IPS DF 19.7 (cell line): Measurements from ENCODE around the gene SLC12A7.

ENCODE experiments used
- DNase-seq: peaks from one replicate; pipeline ENCODE4 v3.0.0-alpha.2; 2013; ENCODE audit warnings: low read depth, low spot score

Gene SLC12A7

GRCh38 chr5:1051366-1051720 is 60.5 kb downstream of the SLC12A7 start:
- DNase-seq: no peak

GRCh38 chr5:1050423-1051365 is 61.2 kb downstream of the SLC12A7 start:
- DNase-seq: no peak

DNA sequence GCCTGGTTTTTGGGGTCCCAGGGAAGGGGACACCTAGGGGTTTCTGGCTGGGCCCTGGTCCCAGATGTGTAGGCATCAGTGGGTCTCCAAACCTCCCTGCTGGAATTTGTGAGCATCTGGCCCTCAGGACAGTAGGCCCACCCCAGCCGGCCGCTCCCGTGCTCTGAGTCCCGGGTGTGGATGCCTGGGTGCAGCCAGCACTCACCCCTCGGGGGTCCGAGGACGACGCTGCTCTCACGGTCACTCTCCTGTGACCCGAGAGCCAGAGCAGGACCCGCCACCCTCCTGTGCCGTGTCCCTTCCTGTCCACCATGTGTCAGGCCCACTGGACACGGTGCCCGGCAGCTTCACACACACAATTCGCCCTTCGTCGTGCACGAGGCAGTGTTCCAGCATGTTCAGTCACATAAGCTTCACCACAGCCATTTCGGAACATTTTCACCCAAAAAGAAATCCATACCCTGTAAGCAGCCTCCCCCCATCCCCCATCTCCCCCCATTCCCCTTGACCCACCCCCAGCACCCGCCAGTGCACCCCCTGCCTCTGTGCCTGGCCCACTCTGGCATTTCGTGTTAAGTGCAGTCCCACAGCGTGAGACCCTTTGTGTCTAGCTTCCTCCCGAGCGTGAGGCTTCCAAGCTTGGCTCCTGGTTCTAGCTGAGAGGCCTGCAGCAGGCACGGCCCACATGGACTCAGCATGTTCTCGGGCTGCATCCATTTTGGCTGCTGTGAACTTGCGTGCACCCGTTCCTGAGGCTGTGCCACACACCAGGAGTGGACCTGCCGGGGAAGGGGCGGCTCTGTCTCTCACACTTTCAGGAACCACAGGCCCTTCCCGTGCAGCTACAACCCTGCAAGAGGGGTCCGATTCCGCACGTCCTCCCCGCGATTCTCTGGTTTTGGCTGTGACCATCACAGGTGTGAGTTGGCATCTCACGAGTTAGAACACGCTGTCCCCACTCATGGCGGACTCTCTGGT is 62.7 kb downstream of the SLC12A7 start:
- no peak for DNase-seq

DNA sequence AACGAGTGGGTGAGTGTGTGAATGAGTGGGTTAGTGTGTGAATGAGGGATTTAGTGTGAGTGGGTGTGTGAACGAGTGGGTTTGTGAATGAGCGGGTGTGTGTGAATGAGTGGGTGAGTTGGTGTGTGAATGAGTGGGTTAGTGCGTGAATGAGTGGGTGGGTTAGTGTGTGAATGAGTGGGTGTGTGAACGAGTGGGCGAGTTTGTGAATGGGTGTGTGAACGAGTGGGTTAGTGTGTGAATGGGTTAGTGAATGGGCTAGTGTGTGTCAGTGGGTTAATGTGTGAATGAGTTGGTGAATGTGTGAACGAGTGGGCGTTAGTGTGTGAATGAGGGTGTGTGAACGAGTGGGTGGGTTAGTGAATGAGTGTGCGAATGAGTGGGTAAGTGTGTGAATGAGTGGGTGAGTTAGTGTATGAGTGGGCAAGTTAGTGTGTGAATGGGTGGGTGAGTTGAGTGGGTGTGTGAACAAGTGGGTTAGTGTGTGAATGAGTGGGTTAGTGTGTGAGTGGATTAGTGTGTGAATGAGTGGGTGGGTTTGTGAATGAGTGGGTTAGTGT is 63.6 kb downstream of the SLC12A7 start:
- no peak for DNase-seq

DNA sequence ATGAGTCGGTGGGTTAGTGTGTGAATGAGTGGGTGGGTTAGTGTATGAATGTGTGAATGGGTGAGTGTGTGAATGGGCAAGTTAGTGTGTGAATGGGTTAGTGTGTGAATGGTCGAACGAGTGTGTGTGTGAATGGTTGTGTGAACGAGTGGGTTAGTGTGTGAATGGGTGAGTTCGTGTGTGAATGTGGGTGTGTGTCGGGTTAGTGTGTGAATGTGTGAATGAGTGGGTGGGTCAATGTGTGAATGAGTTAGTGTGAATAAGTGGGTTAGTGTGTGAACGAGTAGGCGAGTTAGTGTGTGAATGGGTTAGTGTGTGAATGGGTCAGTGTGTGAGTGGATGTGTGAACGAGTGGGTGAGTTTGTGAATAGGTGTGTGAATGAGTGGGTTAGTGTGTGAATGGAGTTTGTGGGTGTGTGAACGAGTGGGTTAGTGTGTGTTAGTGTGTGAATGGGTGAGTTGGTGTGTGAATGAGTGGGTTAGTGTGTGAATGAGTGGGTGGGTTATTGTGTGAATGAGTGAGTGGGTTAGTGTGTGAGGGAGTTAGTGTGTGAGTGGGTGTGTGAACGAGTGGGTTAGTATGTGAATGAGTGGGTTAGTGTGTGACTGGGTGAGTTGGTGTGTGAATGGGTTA is 64.4 kb downstream of the SLC12A7 start:
- no peak for DNase-seq

- DNase-seq: no peak
Measured at GRCh38 chr5:1045960-1046560, 65.8 kb downstream of the SLC12A7 start.

- DNase-seq: no peak
Measured at GRCh38 chr5:1044117-1044516, 67.7 kb downstream of the SLC12A7 start.

GRCh38 chr5:1043327-1043726 is 68.5 kb downstream of the SLC12A7 start:
- DNase-seq: no peak

DNA sequence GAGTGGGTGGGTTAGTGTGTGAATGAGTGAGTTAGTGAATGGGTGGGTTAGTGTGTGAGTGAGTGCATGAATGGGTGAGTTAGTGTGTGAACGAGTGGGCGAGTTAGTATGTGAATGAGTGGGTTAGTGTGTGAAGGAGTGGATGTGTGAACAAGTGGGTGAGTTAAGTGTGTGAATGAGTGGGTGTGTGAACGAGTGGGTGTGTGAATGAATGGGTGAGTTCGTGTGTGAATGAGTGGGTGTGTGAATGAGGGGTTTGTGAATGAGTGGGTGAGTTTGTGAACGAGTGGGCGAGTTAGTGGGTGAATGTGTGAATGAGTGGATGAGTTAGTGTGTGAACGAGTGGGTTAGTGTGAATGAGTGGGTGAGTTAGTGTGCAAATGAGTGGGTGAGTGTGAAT is 69.2 kb downstream of the SLC12A7 start:
- no peak for DNase-seq

DNA sequence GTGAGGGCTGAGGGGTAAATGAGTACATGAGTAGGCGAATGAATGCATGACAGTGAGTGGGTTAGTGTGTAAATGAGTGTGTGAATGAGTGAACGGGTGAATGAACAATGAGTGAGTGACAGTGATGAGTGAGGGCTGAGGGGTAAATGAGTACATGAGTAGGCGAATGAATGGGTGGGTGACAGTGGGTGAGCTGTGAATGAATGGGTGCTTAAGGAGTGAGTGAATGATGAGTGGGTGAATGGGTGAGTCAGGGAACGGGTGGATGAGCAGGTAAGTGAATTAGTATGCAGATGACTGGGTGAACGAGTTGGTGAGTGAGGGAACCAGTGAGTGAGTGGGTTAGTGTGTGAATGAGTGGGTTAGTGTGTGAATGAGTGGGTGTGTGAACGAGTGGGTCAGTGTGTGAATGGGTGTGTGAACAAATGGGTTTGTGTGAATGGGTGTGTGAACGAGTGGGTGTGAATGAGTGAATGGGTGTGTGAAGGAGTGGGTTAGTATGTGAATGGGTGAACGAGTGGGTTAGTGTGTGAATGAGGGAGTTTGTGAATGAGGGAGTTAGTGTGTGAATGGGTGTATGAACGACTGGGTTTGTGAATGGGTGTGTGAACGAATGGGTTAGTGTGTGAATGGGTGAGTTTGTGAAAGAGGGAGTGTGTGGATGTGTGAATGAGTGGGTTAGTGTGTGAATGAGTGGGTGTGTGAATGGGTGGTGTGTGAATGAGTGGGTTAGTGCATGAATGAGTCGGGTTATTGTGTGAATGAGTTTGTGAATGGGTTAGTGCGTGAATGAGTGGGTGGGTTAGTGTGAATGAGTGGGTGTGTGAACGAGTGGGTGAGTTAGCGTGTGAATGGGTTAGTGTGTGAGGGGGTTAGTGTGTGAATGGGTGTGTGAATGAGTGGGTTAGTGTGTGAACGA is 70.4 kb downstream of the SLC12A7 start:
- DNase-seq: no peak

DNA sequence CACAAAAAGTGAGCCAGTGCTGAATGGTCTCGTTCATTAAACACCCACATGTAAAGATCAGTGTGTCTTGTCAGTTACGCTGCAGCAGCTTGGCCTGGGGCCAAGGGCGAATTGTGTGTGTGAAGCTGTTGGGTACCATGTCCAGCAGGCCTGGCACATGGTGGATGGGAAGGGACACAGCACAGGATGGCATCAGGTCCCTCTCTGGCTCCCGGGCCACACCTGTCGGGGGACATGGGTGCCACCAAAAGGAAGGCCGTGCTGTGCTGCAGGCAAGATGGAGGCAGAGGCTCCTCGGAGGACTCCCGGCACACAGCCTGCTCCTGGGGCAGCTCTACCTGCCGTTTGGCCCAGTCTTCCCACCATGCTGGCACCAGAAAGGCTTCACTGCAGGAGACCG is 71.3 kb downstream of the SLC12A7 start:
- no peak for DNase-seq

DNA sequence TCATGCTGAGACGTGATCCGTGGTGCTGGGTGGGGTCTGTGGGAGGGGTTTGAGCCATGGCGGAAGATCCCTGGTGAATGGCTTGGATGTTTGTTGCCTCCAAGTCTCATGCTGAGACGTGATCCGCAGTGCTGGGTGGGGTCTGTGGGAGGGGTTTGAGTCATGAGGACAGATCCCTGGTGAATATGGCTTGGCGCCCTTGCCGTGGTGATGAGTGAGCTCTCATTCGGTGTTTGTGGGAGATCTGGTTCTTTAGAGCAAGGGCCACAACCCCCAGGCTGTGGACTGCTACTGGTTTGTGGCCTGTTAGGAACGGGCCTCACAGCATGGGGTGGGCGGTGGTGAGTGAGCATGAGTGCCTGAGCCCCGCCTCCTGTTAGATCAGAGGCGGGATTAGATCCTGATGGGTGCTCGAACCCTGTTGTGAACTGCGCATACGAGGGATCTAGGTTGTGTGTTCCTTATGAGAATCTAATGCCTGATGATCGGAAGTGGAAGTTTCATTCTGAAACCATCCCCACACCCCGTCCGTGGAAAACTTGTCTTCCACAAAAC is 72.1 kb downstream of the SLC12A7 start:
- DNase-seq: no peak

DNA sequence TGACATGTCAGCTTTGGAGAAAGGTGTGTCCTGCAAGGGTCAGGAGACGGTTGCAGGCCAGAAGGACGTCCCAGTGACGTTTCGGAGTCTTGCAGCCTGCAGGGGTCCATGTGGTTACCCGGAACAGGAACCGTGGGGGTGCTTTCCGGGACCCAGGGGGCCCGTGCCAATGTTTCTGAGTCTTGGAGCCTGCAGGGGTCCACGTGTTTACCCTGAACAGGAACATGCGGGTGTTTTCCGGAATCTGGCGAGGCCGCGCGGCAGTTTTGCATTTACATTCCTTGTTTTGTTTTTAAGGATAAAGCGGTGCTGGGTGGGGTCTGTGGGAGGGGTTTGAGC is 72.7 kb downstream of the SLC12A7 start:
- no peak for DNase-seq

GRCh38 chr5:1038417-1039209 is 73.2 kb downstream of the SLC12A7 start:
- no peak for DNase-seq

DNA sequence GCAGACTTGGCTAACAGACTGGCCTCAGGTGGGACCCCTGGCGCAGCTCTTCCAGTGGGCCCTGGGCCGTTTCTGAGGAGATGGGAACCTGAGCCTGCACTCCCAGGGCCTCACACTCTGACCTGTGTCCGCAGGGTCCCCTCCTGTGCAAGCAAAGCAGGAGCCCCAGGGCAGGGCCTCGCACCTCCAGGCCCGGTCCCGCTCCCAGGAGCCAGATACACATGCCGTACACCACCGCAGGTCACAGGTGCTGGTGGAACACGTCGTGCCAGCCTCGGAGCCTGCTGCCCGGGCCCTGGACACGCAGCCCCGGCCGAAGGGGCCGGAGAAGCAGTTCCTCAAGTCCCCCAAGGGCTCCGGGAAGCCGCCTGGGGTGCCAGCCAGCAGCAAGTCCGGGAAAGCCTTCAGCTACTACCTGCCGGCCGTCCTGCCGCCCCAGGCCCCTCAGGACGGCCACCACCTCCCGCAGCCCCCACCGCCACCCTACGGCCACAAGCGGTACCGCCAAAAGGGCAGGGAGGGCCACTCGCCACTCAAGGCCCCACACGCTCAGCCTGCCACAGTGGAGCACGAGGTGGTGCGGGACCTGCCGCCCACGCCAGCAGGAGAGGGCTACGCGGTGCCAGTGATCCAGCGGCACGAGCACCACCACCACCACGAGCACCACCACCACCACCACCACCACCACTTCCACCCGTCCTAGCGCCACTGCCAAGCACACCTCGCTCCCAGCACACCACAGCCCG is 74.0 kb downstream of the SLC12A7 start:
- DNase-seq: no peak

DNA sequence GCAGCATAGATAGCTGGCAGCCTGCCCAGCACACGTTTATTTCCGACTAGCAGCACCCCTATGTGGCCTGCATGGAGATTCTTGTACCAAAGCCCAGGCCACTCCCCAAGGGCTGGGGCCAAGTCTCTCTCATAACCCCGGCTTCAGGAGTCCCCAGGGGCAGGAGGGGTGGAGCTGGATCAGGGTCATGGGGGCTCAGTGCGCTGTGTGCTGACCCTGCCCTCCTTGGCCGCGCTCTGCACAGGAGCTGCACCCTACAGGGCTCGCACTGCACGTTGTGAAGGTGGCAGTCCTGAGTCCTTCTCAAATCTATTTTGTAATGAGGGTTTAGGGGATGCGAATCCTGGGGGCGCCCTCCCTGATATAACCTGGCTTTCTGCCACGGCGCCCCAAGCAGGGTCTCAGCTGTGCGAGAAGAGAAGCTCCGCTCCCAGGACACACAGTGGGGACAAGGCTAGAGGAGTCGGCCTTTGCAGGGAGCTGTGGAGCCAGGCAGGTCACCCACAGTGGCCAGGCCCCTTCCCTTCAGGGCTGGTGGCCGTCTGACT is 74.7 kb downstream of the SLC12A7 start:
- no peak for DNase-seq

DNA sequence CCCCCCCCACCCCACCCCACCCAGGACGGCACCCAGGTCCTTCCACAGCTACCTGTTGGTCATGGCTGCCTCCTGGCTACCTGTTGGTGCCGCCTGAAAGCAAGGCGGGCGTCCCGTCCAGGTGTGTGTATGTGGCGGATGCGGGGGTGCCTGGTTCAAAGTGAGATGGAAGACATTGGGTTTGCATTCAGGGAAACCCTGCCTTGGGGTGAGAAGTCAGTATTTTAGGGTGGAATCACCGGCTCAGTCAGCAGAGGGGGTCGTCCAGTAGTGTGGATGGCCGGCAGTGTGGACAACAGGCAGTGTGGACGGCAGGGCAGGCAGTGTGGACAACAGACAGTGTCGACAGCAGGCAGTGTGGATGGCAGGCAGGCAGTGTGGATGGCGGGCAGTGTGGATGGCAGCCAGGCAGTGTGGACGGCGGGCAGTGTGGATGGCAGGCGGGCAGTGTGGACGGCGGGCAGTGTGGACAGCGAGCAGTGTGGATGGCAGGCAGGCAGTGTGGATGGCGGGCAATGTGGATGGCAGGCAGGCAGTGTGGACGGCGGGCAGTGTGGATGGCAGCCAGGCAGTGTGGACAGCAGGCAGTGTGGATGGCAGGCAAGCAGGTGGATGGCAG is 75.2 kb downstream of the SLC12A7 start:
- no peak for DNase-seq
